IMR-90 (cell line): ENCODE results near the gene PPBP. TPM values are rescaled to one million over a fixed set of nuclear protein-coding genes. Genes with fewer than 3 reads are reported as not detected.

Source experiments
- ATAC-seq: fragments of 200-7000 bp; cut with Tn5 transposase; 2 replicates; pipeline ENCODE4 v1.9.1; 2020; ENCODE audit warnings: low read depth, mild to moderate bottlenecking, moderate library complexity
- BruUV-seq: library from RNA; stranded (reverse); fragments of 400-500 nt; replicated peaks from 2 replicates; lab custom pipeline; 2021; lab: Mats Ljungman, UMichigan
- CTCF ChIA-PET: fragments of 300-600 bp; formaldehyde crosslinking; extraction: SDS; loops from one replicate; lab custom pipeline; 2021; ENCODE audit warnings: antibody characterized with exemption; lab: Yijun Ruan, JAX
- POLR2A ChIA-PET: fragments of 300-600 bp; sonication (Branson Sonifier 250); formaldehyde crosslinking; loops from one replicate; lab custom pipeline; 2022; ENCODE audit warnings: antibody characterized with exemption; ENCODE audit not compliant: unreplicated experiment; lab: Charles Lee
- DNase-seq: peaks from one replicate; pipeline ENCODE4 v3.0.0; 2013
- H2AFZ ChIP-seq: replicated peaks from 2 replicates; pipeline ENCODE3; 2013; ENCODE audit warnings: low read length, mild to moderate bottlenecking; ENCODE audit not compliant: poor library complexity
- H2AK5ac ChIP-seq: 2 replicates; pipeline ENCODE4 v1.6.1; 2013; ENCODE audit warnings: low read depth, low read length, inconsistent platforms
- H2AK9ac ChIP-seq: replicated peaks from 2 replicates; pipeline ENCODE3; 2013; ENCODE audit warnings: mild to moderate bottlenecking, low read depth, low read length, moderate library complexity; ENCODE audit not compliant: poor library complexity
- H2BK120ac ChIP-seq: 2 replicates; pipeline ENCODE4 v1.6.1; 2013; ENCODE audit warnings: low read depth, low read length, inconsistent platforms
- H2BK15ac ChIP-seq: 3 replicates; pipeline ENCODE4 v1.6.1; 2013; ENCODE audit warnings: low read depth, low read length, inconsistent platforms
- H2BK20ac ChIP-seq: 2 replicates; pipeline ENCODE4 v1.6.1; 2013; ENCODE audit warnings: low read depth, mild to moderate bottlenecking, inconsistent platforms, low read length, moderate library complexity
- H2BK5ac ChIP-seq: 2 replicates; pipeline ENCODE4 v1.6.1; 2013; ENCODE audit warnings: mild to moderate bottlenecking, low read depth, low read length, inconsistent platforms; ENCODE audit not compliant: poor library complexity, severe bottlenecking
- H3K14ac ChIP-seq: replicated peaks from 2 replicates; pipeline ENCODE4 v1.6.1; 2013; ENCODE audit warnings: low read depth, low read length, inconsistent platforms
- H3K18ac ChIP-seq: 2 replicates; pipeline ENCODE4 v1.6.1; 2013; ENCODE audit warnings: low read depth, low read length, control low read depth
- H3K23ac ChIP-seq: 2 replicates; pipeline ENCODE4 v1.6.1; 2013; ENCODE audit warnings: low read depth, low read length, inconsistent platforms
- H3K27ac ChIP-seq: 2 replicates; pipeline ENCODE4 v1.5.1; 2013; ENCODE audit warnings: mild to moderate bottlenecking, control low read depth, low read length; ENCODE audit not compliant: insufficient read depth
- H3K27me3 ChIP-seq: 2 replicates; pipeline ENCODE4 v1.6.1; 2013; ENCODE audit warnings: low read length; ENCODE audit not compliant: control insufficient read depth, insufficient read depth
- H3K36me3 ChIP-seq: 2 replicates; pipeline ENCODE4 v1.6.1; 2013; ENCODE audit warnings: low read length, mixed read lengths; ENCODE audit not compliant: control insufficient read depth, insufficient read depth
- H3K4ac ChIP-seq: 2 replicates; pipeline ENCODE4 v1.6.1; 2013; ENCODE audit warnings: low read depth, low read length, inconsistent platforms
- H3K4me1 ChIP-seq: 2 replicates; pipeline ENCODE4 v1.6.1; 2013; ENCODE audit warnings: low read length, mixed read lengths; ENCODE audit not compliant: control insufficient read depth, insufficient read depth
- H3K4me2 ChIP-seq: 2 replicates; pipeline ENCODE4 v1.6.1; 2013; ENCODE audit warnings: low read depth, mild to moderate bottlenecking, control low read depth, low read length, moderate library complexity
- H3K4me3 ChIP-seq: 2 replicates; pipeline ENCODE4 v1.5.1; 2013; ENCODE audit warnings: low read depth, mild to moderate bottlenecking, control low read depth, low read length, moderate library complexity; ENCODE audit not compliant: insufficient read depth
- H3K56ac ChIP-seq: 2 replicates; pipeline ENCODE4 v1.6.1; 2013; ENCODE audit warnings: low read length, inconsistent platforms; ENCODE audit not compliant: insufficient read depth; ENCODE audit errors: extremely low read depth
- H3K79me1 ChIP-seq, 2 experiments: 2 replicates each; pipeline ENCODE4 v1.6.1; 2013; ENCODE audit warnings: low read length in 2 of 2, inconsistent platforms in 1 of 2, low read depth in 1 of 2
- H3K9ac ChIP-seq: 2 replicates; pipeline ENCODE4 v1.6.1; 2013; ENCODE audit warnings: low read depth, low read length, control low read depth
- H3K9me1 ChIP-seq: 2 replicates; pipeline ENCODE4 v1.6.1; 2013; ENCODE audit warnings: low read length, inconsistent platforms; ENCODE audit not compliant: insufficient read depth
- H3K9me3 ChIP-seq: 2 replicates; pipeline ENCODE4 v1.6.1; 2013; ENCODE audit warnings: low read length; ENCODE audit not compliant: control insufficient read depth, insufficient read depth
- H4K20me1 ChIP-seq: 2 replicates; pipeline ENCODE4 v1.6.1; 2013; ENCODE audit warnings: low read length, inconsistent platforms; ENCODE audit not compliant: insufficient read depth
- H4K5ac ChIP-seq: 2 replicates; pipeline ENCODE4 v1.6.1; 2013; ENCODE audit warnings: mild to moderate bottlenecking, low read depth, low read length, control low read depth
- H4K8ac ChIP-seq, 2 experiments: 2 replicates each; pipeline ENCODE4 v1.6.1; 2013; ENCODE audit warnings: low read depth in 2 of 2, low read length in 2 of 2, control low read depth in 1 of 2, inconsistent platforms in 1 of 2
- H4K91ac ChIP-seq: 2 replicates; pipeline ENCODE4 v1.6.1; 2013; ENCODE audit warnings: low read depth, low read length, inconsistent platforms; ENCODE audit not compliant: insufficient read depth
- BHLHE40 ChIP-seq: fragments of 150-350 bp; IDR thresholded peaks from 2 replicates; pipeline ENCODE4 v1.6.1; 2016; ENCODE audit warnings: mild to moderate bottlenecking, low read depth, low read length
- MAFK ChIP-seq: IDR thresholded peaks from 2 replicates; pipeline ENCODE4 v1.6.1; 2012; ENCODE audit warnings: low read depth, low read length, improper control_type of control experiment
- NFE2L2 ChIP-seq: fragments of 150-350 bp; IDR thresholded peaks from 2 replicates; pipeline ENCODE4 v1.6.1; 2016; ENCODE audit warnings: low read depth, mild to moderate bottlenecking, low read length
- WGBS, 2 experiments: methylation state at CpG; one replicate each; pipeline versions ENCODE4 v1.1.5 to v1.1.7; 2013; ENCODE audit warnings: missing lambda C conversion rate in 2 of 2; ENCODE audit not compliant: insufficient read length in 1 of 2; ENCODE audit errors: extremely low coverage in 2 of 2; 5-methylcytosine and 5-hydroxymethylcytosine counted together
- dilution Hi-C: fragments of 300-500 bp; cut with HindIII; formaldehyde crosslinking; loops from one replicate; pipeline ENCODE4 v1.14.3; 2018; ENCODE audit warnings: low sequenced_read_pairs; ENCODE audit not compliant: unreplicated experiment
- in situ Hi-C: fragments of 300-500 bp; cut with MboI; formaldehyde crosslinking; loops from 3 replicates; pipeline ENCODE4 v1.14.3; 2019; ENCODE audit warnings: low sequenced_read_pairs, inconsistent platforms, mixed read lengths
- intact Hi-C: fragments of 100-400 bp; cut with micrococcal nuclease; formaldehyde crosslinking; loops from 2 replicates; pipeline ENCODE4 v1.10.0; 2022
- polyA plus RNA-seq, 3 experiments: library from polyadenylated mRNA; depleted of rRNA; stranded (reverse); fragments of >200 nt; gene quantifications; 2 replicates each; pipeline ENCODE4 v1.2.3, GENCODE V29; 2012; ENCODE audit warnings: low replicate concordance in 1 of 3
- total RNA-seq: library from RNA; depleted of rRNA; stranded (reverse); fragments of >200 nt; gene quantifications from 2 replicates; pipeline ENCODE4 v1.2.3, GENCODE V29; 2012
- TF ChIP-seq, protein P1 (sequence below): conservative IDR thresholded peaks from 2 replicates; pipeline ENCODE4 v1.5.1; 2012; ENCODE audit warnings: mild to moderate bottlenecking, low read depth, low read length, improper control_type of control experiment

The PPBP gene
- total and polyA plus RNA-seq, 2 of the 4 experiments (the other 2 are of a cell fraction): not detected

DNA sequence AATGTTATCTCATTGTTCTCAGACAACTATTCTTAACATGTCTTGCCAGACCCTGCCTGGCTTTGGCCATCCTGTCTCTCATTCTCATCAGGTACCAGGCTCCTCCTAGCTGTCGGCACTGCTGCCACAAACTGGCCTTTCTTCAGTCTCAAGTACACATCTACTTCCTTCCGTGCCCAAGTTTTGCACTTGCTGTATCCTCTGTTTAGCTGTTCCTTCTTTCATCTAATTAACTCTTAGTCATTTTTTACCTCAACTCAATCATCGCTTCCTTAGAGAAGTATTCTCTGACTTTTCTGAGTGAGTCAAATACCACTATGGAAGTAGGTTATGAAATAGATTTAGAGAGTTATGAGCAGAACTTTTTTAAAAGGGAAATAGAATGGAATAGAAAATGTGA lies 30.8 kb upstream of the PPBP start:
- peak overlapping the region; percentile 81 for H4K91ac ChIP-seq
- H3K14ac ChIP-seq: peak overlapping the region; percentile 94
- peak overlapping the region; percentile 96 for H2BK120ac ChIP-seq
- no peak overlapping the region for H2AFZ ChIP-seq
- WGBS, 2 experiments: no CpG with 5 or more reads among the region's 3 CpGs
- H3K9ac ChIP-seq: 0 out of 2 replicates have a peak overlapping the region, but pooled peaks have one; percentile 8
- no peak for TF ChIP-seq MAFK
- TF ChIP-seq NFE2L2: no peak
- TF ChIP-seq BHLHE40: no peak
- TF ChIP-seq, protein P1, sequence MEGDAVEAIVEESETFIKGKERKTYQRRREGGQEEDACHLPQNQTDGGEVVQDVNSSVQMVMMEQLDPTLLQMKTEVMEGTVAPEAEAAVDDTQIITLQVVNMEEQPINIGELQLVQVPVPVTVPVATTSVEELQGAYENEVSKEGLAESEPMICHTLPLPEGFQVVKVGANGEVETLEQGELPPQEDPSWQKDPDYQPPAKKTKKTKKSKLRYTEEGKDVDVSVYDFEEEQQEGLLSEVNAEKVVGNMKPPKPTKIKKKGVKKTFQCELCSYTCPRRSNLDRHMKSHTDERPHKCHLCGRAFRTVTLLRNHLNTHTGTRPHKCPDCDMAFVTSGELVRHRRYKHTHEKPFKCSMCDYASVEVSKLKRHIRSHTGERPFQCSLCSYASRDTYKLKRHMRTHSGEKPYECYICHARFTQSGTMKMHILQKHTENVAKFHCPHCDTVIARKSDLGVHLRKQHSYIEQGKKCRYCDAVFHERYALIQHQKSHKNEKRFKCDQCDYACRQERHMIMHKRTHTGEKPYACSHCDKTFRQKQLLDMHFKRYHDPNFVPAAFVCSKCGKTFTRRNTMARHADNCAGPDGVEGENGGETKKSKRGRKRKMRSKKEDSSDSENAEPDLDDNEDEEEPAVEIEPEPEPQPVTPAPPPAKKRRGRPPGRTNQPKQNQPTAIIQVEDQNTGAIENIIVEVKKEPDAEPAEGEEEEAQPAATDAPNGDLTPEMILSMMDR: no peak
- peak overlapping the region; percentile 6; the same call in 1 of the 2 replicates for H4K5ac ChIP-seq
- H2BK20ac ChIP-seq: peak overlapping the region; percentile 93
- peak overlapping the region; percentile 98 for H2AK5ac ChIP-seq
- peak overlapping the region; percentile 90; the same call in 1 of the 2 replicates for H3K23ac ChIP-seq
- ATAC-seq: no peak
- no peaks in the 10 kb centered on the region for H4K20me1 ChIP-seq
- peaks cover 12% of the 10 kb centered on the region for H3K9me1 ChIP-seq
- H3K27me3 ChIP-seq: no peaks in the 10 kb centered on the region
- no peaks in the 10 kb centered on the region for H3K79me1 ChIP-seq
- peak; percentile 14 for DNase-seq
- H3K56ac ChIP-seq: no peak overlapping the region
- POLR2A ChIA-PET: no interaction called here
- H3K27ac ChIP-seq: peak overlapping the region; percentile 39
- dilution Hi-C loops (no loop called here), in situ Hi-C loops (no loop called here), intact Hi-C loops (no loop called here)
- H3K4me1 ChIP-seq: peaks cover 12% of the 10 kb centered on the region
- H3K36me3 ChIP-seq: no peaks in the 10 kb centered on the region
- H4K8ac ChIP-seq: peak overlapping the region; percentile 22 to 83; a peak in 3 of 4 replicates
- CTCF ChIA-PET: interaction anchor here (1.4 kb wide), 1 partner anchor 19 kb away, joined by 3 read pairs; the partner anchor contains the start of gene CXCL3
- no peak overlapping the region for H2AK9ac ChIP-seq
- BruUV-seq: no TSS peak
- H3K4me2 ChIP-seq: no peak overlapping the region
- H2BK15ac ChIP-seq: peak overlapping the region; percentile 90; the same call in 2 of the 3 replicates
- H3K4ac ChIP-seq: peak overlapping the region; percentile 98
- H3K18ac ChIP-seq: peak overlapping the region; percentile 26
- H3K9me3 ChIP-seq: no peaks in the 10 kb centered on the region
- no peak overlapping the region for H2BK5ac ChIP-seq
- no peak overlapping the region for H3K4me3 ChIP-seq
